GM12875 (cell line): Measurements from ENCODE around the gene IGF2BP2.

ENCODE experiments used
- H3K4me3 ChIP-seq: one replicate; pipeline ENCODE4 v1.5.1; 2011; ENCODE audit warnings: low read depth, low read length, control low read depth
- TF ChIP-seq, protein P1 (sequence below): IDR thresholded peaks from 2 replicates; pipeline ENCODE4 v1.5.1; 2011; ENCODE audit warnings: low read depth, mild to moderate bottlenecking, control low read depth, inconsistent platforms, low read length, moderate library complexity, borderline replicate concordance; ENCODE audit not compliant: insufficient read depth

The IGF2BP2 gene

DNA sequence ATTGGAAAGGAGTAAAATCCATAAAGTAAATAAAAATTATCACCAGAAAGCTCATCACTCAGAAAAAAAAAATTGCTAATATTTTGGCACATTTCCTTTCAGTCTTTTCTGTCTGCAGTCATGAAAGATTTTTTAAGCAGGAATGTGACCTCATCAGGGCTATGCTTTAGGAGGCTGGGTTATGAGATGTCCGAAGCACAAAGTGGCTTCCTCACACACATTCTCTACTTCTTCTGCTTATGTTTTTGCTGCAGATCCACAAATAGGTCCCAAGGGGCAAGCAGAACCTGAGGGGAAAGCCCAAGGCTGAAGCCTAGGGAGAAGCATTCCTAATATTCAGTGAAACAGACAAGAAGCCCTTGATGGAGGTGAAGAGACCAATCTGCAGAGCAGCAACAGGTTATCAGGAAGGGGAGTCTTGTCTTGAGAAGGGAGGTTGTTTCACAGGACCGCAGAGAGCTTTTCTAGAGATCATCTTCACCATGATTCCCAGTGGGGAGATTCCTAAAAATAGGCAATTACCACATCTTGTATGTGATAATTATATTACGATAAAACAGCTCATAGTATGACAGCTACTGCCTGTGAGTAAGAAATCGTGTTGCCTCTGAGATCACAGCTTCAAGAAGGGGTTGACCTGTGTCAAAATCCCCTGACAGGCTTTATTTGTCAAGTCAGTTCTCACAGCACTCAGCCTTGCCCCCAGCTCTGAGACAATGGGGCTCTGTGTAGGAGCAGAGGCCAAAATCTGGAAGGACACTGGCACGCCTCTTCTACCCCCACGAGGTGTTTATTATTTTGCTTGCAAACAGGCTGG is 60.5 kb downstream of the IGF2BP2 start:
- TF ChIP-seq, protein P1, sequence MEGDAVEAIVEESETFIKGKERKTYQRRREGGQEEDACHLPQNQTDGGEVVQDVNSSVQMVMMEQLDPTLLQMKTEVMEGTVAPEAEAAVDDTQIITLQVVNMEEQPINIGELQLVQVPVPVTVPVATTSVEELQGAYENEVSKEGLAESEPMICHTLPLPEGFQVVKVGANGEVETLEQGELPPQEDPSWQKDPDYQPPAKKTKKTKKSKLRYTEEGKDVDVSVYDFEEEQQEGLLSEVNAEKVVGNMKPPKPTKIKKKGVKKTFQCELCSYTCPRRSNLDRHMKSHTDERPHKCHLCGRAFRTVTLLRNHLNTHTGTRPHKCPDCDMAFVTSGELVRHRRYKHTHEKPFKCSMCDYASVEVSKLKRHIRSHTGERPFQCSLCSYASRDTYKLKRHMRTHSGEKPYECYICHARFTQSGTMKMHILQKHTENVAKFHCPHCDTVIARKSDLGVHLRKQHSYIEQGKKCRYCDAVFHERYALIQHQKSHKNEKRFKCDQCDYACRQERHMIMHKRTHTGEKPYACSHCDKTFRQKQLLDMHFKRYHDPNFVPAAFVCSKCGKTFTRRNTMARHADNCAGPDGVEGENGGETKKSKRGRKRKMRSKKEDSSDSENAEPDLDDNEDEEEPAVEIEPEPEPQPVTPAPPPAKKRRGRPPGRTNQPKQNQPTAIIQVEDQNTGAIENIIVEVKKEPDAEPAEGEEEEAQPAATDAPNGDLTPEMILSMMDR = no peak
- no peak overlapping the region for H3K4me3 ChIP-seq

GRCh38 chr3:185763347-185764005 is 61.4 kb downstream of the IGF2BP2 start:
- TF ChIP-seq, protein P1 = no peak

DNA sequence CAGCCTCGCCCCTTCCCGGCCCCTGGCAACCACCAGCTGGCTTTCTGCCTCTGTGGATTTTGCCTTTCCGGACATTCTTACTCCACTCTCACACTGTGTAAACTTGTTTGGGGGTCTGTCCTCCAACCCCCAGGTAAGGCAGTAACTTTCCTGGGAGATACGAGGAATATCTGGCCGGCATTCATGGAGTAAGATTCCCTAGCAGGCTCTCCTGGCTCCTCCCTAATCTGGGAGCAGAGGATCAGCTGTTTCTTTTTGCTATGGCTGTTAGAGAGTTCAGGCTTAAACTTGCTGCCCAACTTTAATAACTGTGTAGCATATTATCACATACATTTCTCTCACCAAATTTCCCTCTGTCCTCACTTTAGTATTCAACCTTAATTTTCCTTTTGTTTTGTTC is 64.3 kb downstream of the IGF2BP2 start:
- no peak overlapping the region for H3K4me3 ChIP-seq

More at GRCh38 chr3:185763347-185764005, 61.4 kb downstream of the IGF2BP2 start:
- no peak overlapping the region for H3K4me3 ChIP-seq

DNA sequence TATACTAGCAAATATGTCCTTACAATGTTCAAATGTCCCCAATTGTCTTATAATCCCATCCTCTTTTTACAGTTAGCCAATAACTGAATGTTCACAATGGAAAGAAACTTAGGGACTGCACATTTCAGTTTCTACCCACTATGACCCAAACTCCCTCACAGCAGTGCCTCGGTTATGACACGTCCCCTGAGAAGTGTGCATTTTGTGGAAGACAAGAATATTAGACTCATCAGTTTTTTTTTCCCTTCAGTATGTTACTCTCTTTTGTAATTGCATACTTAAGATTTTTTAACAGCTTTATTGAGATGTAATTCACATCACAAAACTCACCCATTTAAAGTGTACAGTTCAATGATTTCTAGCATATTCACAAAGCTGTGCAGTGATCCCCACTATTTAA is 64.8 kb downstream of the IGF2BP2 start:
- TF ChIP-seq, protein P1 = no peak
- H3K4me3 ChIP-seq = no peak overlapping the region

More for the DNA sequence above, 64.3 kb downstream of the IGF2BP2 start:
- TF ChIP-seq, protein P1 = no peak

GRCh38 chr3:185759512-185759911 is 65.3 kb downstream of the IGF2BP2 start:
- TF ChIP-seq, protein P1 = no peak

DNA sequence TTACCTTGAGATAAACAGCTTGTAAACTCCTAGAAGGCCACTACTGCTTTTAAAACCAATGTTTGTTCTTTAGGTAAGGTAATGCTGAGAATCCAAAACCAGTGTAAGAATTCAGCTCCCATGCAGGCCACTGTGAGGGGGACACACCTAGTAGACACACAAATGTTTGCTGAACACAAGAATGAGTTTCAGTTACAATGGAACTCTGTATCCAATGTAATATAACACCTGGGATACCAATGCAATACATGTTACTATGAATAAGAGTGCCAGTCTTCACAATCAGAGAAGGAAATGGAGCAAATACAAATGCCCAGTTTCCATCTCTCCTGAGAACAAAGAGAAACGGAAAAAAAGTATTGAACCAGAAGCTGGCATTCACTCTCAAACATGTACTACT is 65.9 kb downstream of the IGF2BP2 start:
- TF ChIP-seq, protein P1 = no peak

More at GRCh38 chr3:185759512-185759911, 65.3 kb downstream of the IGF2BP2 start:
- no peak overlapping the region for H3K4me3 ChIP-seq

More for the DNA sequence above, 65.9 kb downstream of the IGF2BP2 start:
- no peak overlapping the region for H3K4me3 ChIP-seq
